Endometrium (tissue), 2 donors: Measurements from ENCODE around the gene RBM15.

Experiments
- FAIRE-seq: peaks from 2 replicates; lab custom pipeline; 2012; peaks lifted over from hg19 to GRCh38; lab: Jason Lieb, UNC
- donor health status: control.
- donor health status: control.

RBM15 gene

GRCh38 chr1:110319332-110320167 lies 19.6 kb upstream of the RBM15 start:
- FAIRE-seq, result no peak

GRCh38 chr1:110320168-110320518 lies 19.0 kb upstream of the RBM15 start:
- no peak for FAIRE-seq

- no peak for FAIRE-seq
These were observed 18.1 kb upstream of the RBM15 start for GRCh38 chr1:110321045-110321444.

- no peak for FAIRE-seq
These were observed 17.3 kb upstream of the RBM15 start for GRCh38 chr1:110321846-110322245.

- FAIRE-seq, result no peak
These were observed 14.5 kb upstream of the RBM15 start for GRCh38 chr1:110324667-110325066.

- no peak for FAIRE-seq
These were observed 12.4 kb upstream of the RBM15 start for GRCh38 chr1:110326826-110327225.

- no peak for FAIRE-seq
These were observed 10.9 kb upstream of the RBM15 start for GRCh38 chr1:110328274-110328673.

GRCh38 chr1:110328700-110329099 lies 10.5 kb upstream of the RBM15 start:
- FAIRE-seq, result no peak

- FAIRE-seq, result no peak
These were observed 3.9 kb upstream of the RBM15 start for GRCh38 chr1:110335265-110335664.

- no peak for FAIRE-seq
These were observed 2.7 kb upstream of the RBM15 start for GRCh38 chr1:110336300-110337039.

GRCh38 chr1:110337704-110338308 lies 1.4 kb upstream of the RBM15 start:
- FAIRE-seq, result no peak

GRCh38 chr1:110338309-110338885 lies 780 bp upstream of the RBM15 start:
- no peak for FAIRE-seq

- no peak for FAIRE-seq
These were observed 430 bp downstream of the RBM15 start for GRCh38 chr1:110339407-110340206.

- FAIRE-seq, result no peak
These were observed 961 bp downstream of the RBM15 start for GRCh38 chr1:110340207-110340468.

- FAIRE-seq, result no peak
These were observed 2.1 kb downstream of the RBM15 start for GRCh38 chr1:110341146-110341871.

GRCh38 chr1:110341872-110342331 lies 2.7 kb downstream of the RBM15 start:
- no peak for FAIRE-seq

- no peak for FAIRE-seq
These were observed 4.1 kb downstream of the RBM15 start for GRCh38 chr1:110343249-110343648.

- no peak for FAIRE-seq
These were observed 5.0 kb downstream of the RBM15 start for GRCh38 chr1:110344152-110344551.

GRCh38 chr1:110345480-110345879 lies 6.3 kb downstream of the RBM15 start:
- no peak for FAIRE-seq

- FAIRE-seq, result no peak
These were observed 7.5 kb downstream of the RBM15 start for GRCh38 chr1:110346690-110347089.

GRCh38 chr1:110347182-110347893 lies 8.2 kb downstream of the RBM15 start:
- no peak for FAIRE-seq
